GM19324 (cell line): ENCODE results near the gene RNF214.

Experiments
- ATAC-seq: cut with Tn5 transposase; IDR thresholded peaks from one replicate; pipeline ENCODE4 v1.9.1; 2021; ENCODE audit warnings: mild to moderate bottlenecking, moderate library complexity; ENCODE audit not compliant: unreplicated experiment, low FRiP score

The RNF214 gene

GRCh38 chr11:117212697-117213355, 19.6 kb upstream of the RNF214 start:
- no peak for ATAC-seq

GRCh38 chr11:117214404-117215110, 17.9 kb upstream of the RNF214 start:
- no peak for ATAC-seq

GRCh38 chr11:117217141-117218084, 15.1 kb upstream of the RNF214 start:
- no peak for ATAC-seq

GRCh38 chr11:117218133-117218915, 14.1 kb upstream of the RNF214 start:
- no peak for ATAC-seq

GRCh38 chr11:117219001-117219400, 13.5 kb upstream of the RNF214 start:
- no peak for ATAC-seq

GRCh38 chr11:117219455-117219854, 13.0 kb upstream of the RNF214 start:
- no peak for ATAC-seq

GRCh38 chr11:117219995-117220394, 12.5 kb upstream of the RNF214 start:
- ATAC-seq, result no peak

GRCh38 chr11:117220568-117220967, 11.9 kb upstream of the RNF214 start:
- no peak for ATAC-seq

GRCh38 chr11:117220999-117221774, 11.3 kb upstream of the RNF214 start:
- no peak for ATAC-seq

GRCh38 chr11:117221775-117222517, 10.5 kb upstream of the RNF214 start:
- no peak for ATAC-seq

- ATAC-seq, result no peak
Observed at GRCh38 chr11:117222991-117223740, 9.3 kb upstream of the RNF214 start.

- ATAC-seq, result no peak
Observed at GRCh38 chr11:117223741-117224689, 8.5 kb upstream of the RNF214 start.

- no peak for ATAC-seq
Observed at GRCh38 chr11:117225553-117226170, 6.8 kb upstream of the RNF214 start.

- no peak for ATAC-seq
Observed at GRCh38 chr11:117226388-117227385, 5.8 kb upstream of the RNF214 start.

GRCh38 chr11:117228091-117228490, 4.4 kb upstream of the RNF214 start:
- no peak for ATAC-seq
